Activated CD8-positive, alpha-beta memory T cell treated with anti-CD3 and anti-CD28 coated beads for 1 hour (primary cell): ENCODE data around the gene TREML4.
"Not testable (repeated sequence)": the region's sequence is repeated elsewhere in the genome, so short reads cannot be mapped to it uniquely, and the experiment has no call there.

Experiments
- DNase-seq, 2 donors: peaks; one replicate each; pipeline ENCODE4 v3.0.0-alpha.2; 2020; ENCODE audit warnings: low read depth in 1 of 2; ENCODE audit errors: extremely low read depth in 1 of 2

The TREML4 gene, protein sequence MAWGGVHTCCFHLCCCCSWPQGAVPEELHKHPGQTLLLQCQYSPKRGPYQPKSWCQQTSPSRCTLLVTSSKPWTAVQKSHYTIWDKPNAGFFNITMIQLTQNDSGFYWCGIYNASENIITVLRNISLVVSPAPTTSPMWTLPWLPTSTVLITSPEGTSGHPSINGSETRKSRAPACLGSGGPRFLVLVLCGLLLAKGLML

DNA sequence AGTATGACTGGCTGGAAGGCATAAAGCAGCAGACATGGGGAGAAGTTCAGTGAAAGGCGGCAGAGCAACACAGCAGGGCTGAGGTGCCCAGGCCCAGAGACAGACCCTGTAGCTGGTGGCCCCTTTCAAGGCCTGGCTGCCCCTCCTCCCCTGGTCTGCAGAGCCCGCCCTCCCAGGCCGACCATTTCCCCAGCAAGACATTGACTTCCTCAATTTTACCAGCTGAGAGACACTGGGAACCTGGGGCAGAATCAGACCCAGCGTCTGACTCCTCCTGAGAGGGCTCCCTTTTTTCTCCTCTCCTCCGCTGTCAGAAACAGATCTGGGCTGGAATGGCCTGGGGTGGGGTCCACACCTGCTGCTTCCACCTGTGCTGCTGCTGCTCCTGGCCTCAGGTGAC lies at the start of gene TREML4:
TREML4 (plus strand) TSS at position 254 of the 400 bp plus-strand sequence; CDS start at position 333, 79 bp downstream.
- no peak for DNase-seq

DNA sequence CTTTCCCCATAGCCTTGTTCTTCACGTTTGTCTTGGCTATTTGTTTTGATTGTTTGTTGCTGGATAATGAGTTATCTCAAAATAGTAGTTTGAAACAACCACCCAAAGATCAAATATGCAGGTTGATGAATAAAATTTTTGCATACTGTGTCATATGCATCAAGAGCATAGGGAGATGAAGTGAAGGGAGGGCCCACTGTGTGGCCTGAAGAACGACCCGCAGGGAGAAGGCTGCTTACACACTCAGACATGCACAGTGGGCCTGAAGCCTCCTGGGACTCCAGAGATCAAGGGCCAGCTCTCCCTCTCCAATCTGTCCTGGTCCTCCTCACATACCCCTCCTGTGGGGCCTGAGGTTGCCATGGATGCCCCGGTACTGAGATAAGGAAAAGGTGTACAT lies 49.0 kb upstream of the TREML4 start:
- no peak for DNase-seq

DNA sequence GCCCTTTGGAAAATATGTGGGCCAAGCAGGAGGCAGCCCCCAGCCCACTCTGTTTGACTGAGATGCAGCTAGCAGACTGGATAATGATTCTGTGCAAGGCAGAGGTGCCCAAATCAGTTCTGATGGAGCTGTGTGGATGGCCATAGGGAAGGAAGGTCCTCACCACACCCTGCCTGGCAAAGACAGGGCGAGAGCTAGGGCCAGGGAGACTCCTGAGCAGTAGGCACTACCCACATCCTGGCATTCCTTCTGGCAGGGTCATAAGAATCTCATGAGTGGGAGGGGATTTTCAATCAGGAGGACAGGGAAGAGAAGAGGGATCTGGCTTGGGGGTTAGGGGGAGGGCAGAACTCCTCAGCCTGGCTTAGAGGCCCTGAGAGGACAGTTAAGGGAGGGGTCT lies 46.6 kb upstream of the TREML4 start:
- DNase-seq, result no peak

DNA sequence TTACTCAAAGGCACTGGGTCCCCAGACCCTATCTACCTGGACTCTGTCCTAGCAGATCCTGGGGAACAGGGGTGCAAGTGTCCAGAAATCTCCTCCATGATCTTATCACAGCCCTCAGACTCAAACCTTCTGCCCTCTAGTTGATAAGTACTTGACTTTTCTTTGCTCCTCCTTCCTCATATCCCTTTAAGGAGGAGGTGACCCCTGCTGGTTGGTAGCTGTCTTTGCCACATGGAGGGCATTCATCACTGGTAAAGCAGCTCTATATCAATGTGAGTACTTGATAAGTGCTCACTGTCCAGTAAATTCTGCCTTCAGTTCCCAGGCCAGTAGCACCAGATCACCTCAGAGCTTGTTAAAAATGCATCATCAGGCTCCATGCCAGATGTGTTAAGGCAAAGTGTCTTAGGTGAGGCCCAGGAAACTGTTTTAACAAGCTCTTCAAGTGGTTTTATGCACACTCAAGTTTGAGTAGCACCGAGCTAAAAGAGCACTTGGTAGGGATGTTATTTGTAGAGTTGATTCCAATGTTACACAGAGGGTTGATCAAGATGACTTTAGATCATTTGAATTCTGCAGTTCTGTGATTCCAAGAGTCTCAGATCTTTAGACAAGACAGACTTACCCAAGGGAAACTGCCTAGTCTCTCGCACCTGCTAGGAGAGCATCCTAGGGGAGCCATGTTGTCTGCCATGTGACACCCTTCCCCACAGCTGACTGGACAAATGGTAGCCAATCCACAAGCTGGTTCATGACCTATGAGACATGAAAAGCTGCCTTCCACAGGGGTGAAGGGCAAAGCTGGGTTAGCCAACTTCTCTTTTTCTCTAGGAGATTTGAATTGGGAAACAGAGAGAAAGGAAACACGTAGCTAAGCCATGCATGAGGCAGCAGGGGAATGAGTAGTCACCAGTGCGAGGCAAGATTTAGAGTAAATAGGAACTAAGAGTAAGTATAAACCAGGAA lies 45.8 kb upstream of the TREML4 start:
- DNase-seq, result no peak

DNA sequence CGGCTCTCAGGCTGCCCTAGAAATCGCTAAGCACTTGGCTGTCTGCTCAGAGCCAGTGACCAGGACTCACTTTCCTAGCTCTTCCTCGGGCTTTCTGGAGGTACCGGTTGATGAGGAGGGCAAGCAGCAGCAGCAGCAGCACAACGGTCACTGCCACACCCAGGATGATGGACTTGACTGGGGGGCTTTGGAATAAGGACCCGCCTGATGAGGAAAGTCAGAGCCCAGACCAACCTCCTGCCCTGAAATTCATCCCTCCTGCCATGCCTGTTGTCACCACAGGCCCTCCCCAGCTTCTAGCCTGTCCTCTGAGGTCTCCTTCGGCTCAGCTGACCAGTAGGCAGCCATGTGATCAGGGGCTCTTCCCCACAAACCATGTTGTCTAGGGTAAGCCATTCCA lies 43.4 kb upstream of the TREML4 start:
- no peak for DNase-seq

DNA sequence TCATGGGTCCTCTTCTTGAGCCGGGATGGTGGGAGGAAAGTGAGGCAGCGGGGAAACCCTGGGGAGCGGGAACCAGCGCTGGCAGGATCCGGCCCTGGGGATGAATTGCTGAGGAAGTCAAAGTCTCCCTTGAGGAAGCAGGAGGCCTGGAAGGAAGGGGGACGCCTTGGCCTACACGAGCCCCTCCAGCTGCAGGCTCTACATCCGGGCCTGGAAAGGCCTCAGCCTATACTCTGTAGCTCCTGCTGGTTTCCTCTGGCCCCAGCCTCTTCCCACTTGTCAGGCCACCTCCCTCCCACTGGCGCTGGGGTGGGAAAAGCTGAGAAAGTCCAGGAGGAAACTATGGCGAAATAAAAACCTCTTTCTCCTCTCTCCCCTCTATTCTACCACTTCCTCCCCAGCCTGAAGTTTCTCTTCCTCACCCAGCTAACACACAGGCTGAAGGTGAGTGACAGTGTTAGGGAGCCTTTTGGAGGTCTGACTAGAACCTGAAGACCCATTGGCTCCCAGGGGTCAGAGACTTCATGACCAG lies 42.1 kb upstream of the TREML4 start:
- no peak for DNase-seq

DNA sequence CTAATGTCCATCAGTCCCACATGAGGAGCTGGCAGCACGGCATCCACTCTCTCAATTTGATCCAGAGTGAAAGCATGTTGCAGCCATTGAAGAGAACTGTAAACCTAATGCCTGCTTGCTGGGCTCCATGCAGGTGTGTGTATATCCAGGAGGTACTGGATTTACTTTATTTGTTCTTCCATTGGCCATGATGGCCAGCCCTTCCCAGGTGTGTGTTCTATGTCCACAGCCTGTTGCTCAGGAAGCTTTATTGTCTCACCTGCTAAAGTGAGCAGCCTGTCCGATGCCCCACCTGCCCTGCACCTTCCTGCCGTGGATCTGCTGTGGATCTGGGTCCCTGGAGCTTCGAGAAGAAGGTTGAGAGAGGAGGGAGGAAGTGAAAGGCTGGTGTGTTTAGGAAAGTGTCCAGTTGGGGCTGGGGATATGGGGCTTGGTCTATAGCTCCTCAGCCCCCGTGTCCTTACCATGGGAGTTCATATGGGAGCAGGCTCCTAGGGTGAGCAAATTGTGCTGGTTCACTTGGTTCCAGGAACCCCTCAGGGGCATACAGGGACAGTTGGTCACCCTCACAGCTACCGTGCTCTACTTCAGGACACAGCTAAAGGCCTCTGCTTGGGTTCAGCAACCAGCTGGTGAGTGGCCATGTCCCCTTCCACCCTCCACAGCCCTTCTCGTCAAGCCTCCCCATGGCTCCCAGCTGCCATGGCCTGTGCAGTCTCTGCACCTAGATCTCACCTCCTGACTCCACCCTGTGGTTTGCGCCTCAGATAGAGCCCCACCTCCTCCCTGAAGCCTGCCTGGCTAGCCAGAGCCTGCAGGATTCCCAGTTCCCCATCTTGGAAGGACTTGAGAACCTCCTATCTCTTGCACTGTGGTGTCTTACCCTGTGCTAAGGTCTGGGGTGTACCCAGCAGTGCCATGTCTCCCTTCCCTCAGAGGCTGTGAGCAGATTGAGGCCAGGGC lies 39.9 kb upstream of the TREML4 start:
- DNase-seq, result no peak

DNA sequence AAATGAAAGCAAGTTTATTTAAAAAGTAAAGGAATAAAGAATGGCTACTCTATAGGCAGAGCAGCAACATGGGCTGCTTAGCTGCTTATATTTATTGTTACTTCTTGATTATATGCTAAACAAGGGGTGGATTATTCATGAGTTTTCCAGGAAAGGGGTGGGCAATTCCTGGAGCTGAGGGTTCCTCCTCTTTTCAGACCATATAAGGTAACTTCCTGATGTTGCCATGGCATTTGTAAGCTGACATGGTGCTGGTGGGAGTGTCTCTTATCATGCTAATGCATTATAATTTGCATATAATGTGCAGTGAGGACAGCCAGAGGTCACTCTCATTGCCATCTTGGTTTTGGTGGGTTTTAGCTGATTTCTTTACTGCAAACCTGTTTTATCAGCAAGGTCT lies 39.1 kb upstream of the TREML4 start:
- not testable (repeated sequence) for DNase-seq

DNA sequence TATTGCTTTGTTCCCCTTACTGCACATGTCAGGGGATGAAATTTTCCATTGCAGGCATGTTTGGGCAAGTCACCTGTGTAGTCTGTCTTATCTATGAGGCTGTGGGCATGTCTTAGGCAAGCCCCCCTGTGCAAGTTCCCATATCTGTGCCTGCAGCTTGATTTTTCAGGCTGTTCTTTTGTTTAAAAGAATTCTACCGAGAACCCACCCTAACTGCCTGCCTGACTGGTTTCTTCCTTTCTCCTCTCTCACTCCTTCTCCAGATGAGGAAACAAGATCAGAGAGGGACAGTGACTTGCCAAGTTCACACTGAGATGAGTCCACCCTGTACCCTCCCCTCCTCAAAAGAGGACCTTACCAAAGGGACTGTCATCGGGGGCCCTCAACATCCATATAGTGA lies 38.2 kb upstream of the TREML4 start:
- DNase-seq, result no peak

DNA sequence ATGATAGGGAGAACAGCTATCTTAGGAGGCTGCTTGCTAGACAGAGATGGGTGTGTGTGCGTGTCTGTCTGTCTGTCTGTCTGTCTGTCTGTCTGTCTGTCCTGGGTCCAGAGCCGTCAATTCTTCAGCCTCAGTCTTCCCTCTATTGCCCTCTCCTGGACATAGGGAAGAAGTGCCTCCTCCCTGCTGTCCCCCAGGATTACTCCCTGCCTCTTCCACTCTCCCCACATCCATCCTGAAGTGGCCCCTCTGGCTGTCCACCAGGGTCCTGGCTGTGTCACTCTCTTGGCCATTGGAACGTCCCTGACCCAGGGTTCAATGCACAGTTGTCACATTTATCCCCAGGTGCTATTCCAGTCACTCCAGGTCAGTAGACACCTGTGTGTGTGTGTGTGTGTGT lies 37.4 kb upstream of the TREML4 start:
- no peak for DNase-seq

DNA sequence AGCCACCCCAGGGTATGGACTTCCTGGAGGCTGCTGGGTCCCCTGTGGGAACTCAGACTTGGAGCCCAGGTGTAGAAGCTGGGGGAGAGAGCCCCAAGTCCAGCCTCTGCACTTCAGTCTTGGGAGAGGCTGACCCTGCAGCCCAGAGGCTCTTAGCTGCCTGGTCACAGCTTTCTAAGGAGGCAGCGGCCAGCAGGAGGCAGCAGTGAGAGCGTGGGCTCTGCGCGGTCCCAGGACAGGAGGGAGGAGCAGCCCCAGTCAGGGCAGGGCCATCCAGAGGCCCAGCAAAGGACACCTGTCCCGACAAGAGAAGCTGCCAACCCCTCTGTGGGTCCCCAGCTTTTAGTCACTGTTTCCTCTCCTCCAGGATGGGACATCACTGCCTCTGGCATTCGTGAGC lies 36.6 kb upstream of the TREML4 start:
- no peak for DNase-seq

DNA sequence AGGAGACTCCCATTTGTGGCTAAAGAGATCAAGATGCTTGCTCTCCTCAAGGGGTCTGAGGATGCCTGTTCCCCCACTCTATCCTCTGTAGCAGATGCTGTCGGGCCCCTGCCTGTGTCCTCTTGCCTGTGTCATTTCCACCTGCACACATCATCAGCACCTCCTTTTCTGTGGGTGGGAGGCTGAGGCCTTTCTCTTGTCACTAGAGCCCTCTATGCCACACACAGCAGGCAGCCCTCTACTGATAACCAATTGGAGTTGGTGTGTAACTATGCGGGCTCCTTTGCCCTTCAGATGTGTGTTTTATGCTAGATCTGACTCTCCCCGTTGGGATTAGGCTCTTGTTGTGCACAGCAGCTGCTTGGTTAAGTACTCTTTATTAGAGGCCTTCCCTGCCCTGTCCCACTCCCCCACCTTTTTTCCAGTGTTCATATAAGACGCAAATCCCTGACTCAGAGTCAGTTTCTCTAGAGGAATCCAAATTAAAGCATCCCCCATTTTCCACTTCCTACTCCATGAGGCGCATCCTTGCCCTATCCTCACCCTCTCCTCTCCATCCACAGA lies 34.9 kb upstream of the TREML4 start:
- no peak for DNase-seq

DNA sequence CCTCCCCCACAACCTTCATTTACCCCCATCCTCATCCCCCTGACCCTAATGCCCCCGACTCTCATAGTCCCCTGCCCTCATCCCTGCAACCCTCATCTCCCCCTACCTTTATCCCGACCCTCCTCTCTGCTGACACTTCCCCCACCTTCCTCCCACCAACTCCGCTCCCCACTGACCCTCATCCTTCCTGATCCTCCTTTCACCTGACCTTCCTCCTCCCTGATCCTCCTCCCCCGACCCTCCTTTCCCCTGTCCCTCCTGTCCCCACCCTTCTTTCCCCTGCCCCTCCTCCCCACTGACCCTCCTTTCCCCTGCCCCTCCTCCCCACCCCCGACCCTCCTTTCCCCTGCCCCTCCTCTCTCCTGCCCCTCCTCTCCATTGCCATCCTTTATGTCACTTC lies 34.3 kb upstream of the TREML4 start:
- no peak for DNase-seq

DNA sequence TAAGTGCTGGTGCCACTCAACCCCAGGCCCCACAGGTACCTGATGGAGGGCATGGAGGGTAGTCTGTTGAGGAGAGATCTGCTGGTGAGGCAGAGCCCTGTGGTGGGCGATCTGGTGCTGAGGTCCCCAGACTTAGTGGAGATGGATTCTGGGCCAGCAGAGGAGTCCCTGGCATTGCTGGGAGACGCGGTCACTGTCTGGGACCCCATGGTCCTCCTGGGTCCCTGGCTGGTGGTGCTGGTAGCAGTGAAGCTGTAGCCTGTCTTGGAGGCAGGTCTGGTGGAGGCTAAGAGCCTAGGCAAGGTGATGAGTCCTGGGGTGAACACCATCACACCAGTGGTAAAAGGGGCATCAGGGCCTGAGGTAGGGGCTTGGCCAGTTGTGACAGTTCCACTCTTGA lies 33.8 kb upstream of the TREML4 start:
- DNase-seq, result no peak

DNA sequence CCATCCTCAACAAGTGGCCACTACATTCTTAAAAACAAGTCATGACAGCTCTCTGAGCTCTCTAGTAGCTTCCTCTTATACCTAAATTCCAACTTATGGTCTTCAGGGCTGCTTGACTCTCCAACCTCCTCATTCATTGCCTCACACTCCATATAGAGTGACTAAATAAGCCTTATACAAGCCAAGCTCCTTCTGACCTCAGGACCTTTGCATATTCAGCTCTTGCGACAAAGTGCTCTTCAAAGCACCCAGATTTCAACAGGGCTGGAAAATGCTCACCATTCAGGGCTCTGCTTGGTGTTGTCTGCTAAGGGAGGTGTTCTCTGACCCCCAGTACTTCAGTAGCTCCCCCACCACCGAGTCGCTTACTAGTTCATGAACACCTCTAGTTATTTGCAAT lies 30.9 kb upstream of the TREML4 start:
- DNase-seq, result no peak

DNA sequence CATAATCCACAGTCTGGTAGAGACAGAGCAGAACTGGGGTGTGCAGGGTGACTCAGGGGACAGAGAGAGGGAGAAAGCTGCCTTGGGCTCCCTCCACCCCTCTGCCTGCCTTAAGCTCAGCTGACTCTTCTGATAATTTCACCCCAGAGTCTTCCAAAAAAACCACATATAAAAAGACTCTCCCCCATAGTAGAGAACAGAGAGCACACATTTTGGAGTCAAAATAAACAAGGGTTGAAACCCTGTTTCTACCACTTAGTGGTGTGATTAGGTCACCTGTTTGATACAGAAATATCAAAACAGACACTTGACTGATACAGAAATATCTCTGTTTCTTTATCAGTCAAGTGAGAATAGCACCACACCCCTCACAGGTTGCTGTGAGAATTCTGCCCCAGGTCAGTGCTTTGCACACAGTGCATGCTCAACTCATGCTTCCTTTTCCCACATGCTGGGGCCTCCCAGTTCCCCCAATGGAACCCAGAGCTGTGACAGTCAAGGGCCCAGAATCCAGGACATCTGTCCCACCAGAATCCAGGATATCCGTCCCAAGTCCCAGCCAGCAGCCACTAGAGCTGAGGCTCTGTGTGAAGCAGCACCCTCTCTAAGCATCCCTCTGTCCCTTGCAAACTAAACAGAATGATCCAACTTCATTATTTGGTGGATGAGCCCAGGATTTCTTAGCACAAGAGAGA lies 28.4 kb upstream of the TREML4 start:
- no peak for DNase-seq

DNA sequence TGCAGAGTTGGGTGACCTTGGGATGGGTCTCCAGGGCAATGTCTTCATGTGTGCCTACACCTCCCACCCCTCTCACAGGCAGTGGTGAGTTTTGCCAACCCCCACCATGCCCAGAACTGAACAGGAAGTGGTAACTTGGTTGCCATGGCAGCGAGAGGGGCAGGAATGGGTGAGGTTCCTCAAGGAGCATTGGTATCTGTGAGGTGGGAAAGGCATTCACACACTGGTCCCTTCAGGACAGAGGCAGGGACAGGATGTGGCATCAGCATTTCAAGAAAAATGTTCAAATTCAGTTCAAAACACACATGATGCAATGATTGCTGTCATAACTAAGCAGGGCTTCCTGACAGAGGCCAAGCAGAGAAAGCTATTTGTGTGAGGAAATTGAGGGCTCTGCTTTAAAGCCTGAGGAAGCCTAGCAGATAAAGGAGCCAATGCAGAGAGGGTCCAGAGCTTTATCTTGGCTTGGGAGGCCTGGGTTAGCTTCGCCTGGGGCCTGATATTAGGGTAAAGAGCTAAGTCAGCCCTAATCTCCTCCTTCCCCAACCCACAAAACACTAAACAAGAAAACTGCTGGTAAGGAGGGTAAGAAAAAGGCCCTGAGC lies 27.8 kb upstream of the TREML4 start:
- peak in 1 of 2 donors; percentile 25 for DNase-seq

DNA sequence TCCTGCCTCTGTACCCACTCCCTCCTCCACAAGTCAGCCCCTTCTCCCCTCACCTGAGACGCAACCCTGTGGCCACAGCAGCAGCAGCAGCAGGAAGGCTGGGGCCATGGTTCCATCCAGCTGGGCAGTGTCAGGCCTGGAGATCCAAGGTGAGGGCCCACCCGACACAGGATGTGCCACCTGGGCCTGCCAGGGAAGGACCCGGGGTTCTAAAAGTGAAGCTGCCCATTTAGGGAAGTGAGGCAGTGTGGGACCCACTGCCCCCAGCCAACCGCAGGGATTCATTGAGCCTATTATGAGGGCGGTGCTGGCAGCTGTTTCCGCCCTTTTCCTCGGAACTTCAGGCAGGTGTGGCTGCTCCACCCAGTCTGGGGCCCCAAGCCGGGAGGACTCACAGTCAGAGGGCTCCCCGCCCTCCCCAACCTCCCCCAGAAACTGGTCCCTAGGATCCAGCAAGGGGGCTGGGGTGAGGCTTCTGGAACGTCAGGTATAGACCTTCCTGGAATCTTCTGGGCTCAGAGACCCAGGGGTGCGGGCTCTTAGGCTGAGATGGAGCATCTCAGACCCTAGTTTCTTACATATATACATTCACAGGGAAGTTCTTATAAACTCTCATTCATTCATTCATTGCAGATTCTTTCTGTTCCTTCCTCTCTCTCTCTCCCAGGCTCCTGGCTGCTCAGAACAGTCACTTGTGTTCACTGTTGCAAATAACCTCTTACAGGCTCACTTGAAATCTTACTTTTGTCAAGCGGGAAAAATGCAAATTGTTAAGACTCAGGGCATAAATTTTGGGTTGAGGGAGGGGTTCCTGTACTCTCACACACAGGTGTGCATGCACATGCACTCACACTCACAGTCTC lies 27.0 kb upstream of the TREML4 start, which contains the start of gene TREML2:
TREML2 (minus strand) TSS at position 249 of the 863 bp plus-strand sequence; CDS start at position 108, 141 bp downstream.
- DNase-seq, result no peak
